Measurements from ENCODE around the gene CRTAP.
"Not testable (repeated sequence)": the region's sequence is repeated elsewhere in the genome, so short reads cannot be mapped to it uniquely, and the experiment has no call there.

The CRTAP gene

DNA sequence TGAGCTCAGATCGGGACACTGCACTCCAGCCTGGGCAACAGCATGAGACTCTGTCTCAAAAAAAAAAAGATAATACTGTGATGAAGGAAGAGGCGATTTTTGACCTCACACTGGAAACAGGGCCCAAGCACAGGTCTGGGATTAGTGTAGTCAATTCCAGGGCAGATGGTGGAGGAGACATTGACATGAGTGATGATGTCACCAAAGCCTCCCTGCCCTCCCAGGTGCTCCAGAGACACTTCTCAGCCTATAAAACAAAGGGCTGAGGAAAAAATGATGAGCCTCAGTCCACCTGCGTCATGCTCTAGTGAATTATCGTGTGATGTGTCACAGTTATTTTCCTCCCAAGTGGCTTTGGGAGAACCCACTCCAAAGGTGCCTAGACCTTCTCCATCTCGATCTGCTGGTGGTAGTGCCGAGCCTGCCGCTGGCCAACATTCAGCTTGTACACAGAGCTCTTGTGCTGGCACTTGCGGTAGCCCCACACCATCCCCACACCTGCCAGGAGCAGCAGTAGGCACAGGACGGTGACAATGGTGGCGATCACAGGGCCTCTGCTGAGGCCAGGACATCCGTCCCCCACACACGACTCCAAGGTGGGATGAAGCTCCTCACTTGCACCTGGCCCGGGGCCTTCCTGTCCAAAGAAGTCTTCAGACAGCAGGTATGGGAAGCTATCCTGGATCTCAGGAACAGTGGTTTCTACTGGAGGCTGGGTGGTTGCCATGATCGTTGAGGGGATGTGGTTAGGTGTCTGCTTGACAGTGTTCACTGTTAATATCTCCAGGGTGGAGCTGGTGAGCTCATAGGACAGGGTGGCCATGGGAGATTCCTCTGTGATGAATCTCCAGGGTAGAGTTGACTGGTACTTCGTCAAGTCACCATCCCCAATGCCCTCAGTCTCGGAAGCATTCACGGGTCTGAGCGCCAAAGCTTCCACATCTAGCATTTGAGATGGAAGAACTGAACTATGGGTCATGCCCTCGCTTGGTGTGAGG lies 38.8 kb downstream of the CRTAP start:
- TF ChIP-seq, protein P1, sequence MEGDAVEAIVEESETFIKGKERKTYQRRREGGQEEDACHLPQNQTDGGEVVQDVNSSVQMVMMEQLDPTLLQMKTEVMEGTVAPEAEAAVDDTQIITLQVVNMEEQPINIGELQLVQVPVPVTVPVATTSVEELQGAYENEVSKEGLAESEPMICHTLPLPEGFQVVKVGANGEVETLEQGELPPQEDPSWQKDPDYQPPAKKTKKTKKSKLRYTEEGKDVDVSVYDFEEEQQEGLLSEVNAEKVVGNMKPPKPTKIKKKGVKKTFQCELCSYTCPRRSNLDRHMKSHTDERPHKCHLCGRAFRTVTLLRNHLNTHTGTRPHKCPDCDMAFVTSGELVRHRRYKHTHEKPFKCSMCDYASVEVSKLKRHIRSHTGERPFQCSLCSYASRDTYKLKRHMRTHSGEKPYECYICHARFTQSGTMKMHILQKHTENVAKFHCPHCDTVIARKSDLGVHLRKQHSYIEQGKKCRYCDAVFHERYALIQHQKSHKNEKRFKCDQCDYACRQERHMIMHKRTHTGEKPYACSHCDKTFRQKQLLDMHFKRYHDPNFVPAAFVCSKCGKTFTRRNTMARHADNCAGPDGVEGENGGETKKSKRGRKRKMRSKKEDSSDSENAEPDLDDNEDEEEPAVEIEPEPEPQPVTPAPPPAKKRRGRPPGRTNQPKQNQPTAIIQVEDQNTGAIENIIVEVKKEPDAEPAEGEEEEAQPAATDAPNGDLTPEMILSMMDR (IDR thresholded peaks at IDR 0.05; ENCODE audit: low read depth, low read length) = no peak
- DNase-seq (ENCODE audit: extremely low read depth, low read depth) = no peak

DNA sequence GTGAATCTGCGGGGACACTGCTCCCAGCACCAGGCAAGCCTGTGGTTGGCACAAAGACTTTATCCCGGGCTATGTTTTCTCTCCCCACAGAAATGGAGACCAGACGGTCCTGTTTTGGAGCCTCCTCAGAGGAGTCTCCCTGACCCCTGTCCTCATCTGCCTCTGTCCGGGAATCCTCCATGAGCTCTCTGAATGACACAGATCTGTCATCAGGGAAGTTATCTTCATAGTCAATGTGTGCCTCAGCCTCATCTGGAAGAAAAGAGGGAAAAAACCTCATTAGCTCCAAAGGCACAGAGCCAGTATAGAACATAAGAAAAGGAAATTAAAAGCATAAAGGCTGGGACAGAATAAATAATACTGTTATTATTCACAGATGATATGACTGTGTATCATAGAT lies 40.0 kb downstream of the CRTAP start:
- TF ChIP-seq, protein P1 (IDR thresholded peaks at IDR 0.05; ENCODE audit: low read depth, low read length) = no peak
- no peak for DNase-seq (ENCODE audit: extremely low read depth, low read depth)

DNA sequence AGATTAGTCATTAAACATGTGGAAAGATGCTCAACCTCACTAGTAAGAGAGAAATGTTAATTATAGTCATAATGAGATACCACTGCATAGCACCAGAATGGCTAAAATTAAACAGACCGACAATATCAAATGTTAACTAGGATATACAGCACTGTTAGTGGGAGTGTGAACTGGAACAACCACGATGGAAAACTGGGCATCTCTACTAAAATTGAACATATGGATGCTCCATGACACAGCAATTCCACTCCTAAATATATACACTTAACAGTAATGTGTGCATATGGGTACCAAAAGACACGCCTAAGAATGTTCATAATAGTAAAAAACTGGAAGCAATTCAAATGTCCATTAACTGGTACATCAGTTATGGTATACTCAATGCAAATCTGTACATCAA lies 41.5 kb downstream of the CRTAP start:
- TF ChIP-seq, protein P1 (IDR thresholded peaks at IDR 0.05; ENCODE audit: low read depth, low read length) = no peak

DNA sequence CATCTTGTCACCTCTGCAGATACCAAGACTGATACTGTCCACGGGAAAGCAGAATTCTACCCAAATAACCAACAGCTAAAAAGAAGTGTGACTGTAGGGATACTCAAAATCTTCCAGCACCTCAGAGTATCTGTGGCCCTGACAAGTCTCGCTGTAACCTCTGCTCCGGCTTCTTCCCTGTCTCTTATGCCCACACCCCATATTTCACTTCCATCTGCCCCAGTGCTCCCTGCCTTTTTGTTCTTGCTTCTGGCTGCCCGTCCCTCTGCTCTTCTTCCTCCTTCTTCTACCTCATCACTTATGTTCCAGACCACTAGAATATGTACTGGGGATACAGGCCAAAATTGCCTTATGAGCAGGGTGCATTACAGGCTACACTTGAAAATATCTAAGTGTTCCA lies 45.4 kb downstream of the CRTAP start:
- TF ChIP-seq, protein P1 (IDR thresholded peaks at IDR 0.05; ENCODE audit: low read depth, low read length) = no peak
- DNase-seq (ENCODE audit: extremely low read depth, low read depth) = no peak

More for the DNA sequence above, 41.5 kb downstream of the CRTAP start:
- DNase-seq (ENCODE audit: extremely low read depth, low read depth) = no peak

DNA sequence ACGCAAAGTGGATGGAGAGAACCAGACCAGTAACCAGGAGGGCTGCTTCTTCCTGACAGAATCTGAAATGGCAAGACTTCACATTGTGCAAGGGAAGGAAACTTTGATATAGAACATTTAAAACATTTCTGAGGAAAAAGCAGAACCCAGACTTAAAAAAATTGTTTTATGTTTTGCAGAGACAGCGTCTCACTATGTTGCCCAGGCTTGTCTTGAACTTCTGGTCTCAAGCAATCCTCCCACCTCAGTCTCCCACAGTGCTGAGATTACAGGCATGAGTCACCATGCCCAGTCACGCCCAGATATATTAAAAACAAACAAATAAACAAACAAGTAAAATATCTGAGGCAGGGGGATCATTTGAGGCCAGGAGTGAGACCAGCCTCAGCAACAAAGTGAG lies 46.2 kb downstream of the CRTAP start:
- DNase-seq (ENCODE audit: extremely low read depth, low read depth) = no peak
- TF ChIP-seq, protein P1 (IDR thresholded peaks at IDR 0.05; ENCODE audit: low read depth, low read length) = no peak

DNA sequence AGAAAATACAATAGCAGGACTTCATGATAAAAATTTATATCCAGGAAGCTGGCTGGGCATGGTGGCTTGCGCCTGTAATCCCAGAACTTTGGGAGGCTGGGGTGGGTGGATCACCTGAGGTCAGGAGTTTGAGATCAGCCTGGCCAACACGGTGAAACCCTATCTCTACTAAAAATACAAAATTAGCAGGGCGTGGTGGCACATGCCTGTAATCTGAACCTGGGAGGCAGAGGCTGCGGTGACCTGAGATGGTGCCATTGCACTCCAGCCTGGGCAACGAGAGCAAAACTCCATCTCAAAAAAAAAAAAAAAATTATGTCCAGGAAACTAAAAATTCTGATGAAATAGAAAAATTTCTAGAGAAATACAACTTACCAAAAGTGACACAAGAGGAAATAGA lies 48.8 kb downstream of the CRTAP start:
- DNase-seq (ENCODE audit: extremely low read depth, low read depth) = not testable (repeated sequence)

DNA sequence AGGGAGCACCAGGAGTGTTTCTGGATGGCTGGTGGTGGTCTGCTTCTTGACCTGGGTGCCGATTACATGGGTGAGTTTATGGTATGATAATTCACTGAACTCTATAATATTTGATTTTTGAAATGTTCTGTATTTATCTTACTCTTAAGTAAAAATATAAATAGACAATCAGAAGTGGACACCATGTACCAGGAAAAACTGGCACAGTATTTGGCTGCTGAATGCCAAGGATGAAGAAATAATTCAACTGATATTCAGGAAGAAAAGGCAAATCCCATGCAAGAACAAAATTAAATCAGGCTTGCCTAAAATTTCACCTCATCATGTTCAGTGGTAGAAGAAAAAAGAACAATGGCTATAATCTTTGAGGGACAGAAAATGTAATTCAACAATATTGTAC lies 51.6 kb downstream of the CRTAP start:
- no peak for DNase-seq (ENCODE audit: extremely low read depth, low read depth)

More for the DNA sequence above, 51.6 kb downstream of the CRTAP start:
- TF ChIP-seq, protein P1 (IDR thresholded peaks at IDR 0.05; ENCODE audit: low read depth, low read length) = no peak

Data from AG09319 (cell line).